ENCODE results near the gene SLC29A2. TPM values are rescaled to one million over a fixed set of nuclear protein-coding genes. Genes with fewer than 3 reads are reported as not detected.

Gene SLC29A2
- total and polyA plus RNA-seq, 4 donors, result 1.2 to 3.3 (median 1.5) TPM

- no peak for TF ChIP-seq REST (IDR thresholded peaks at IDR 0.05)
- no peak for TF ChIP-seq TAF1 (conservative IDR thresholded peaks at IDR 0.05)
- TF ChIP-seq FOXA2 (IDR thresholded peaks at IDR 0.05), result no peak
- TF ChIP-seq RXRA (IDR thresholded peaks at IDR 0.05), result no peak
- no peak for TF ChIP-seq HNF4A (conservative IDR thresholded peaks at IDR 0.05)
- TF ChIP-seq FOXA1 (IDR thresholded peaks at IDR 0.05), result no peak
These were observed 43.6 kb downstream of the SLC29A2 start (continued) for GRCh38 chr11:66328031-66328301.

- H3K4me1 ChIP-seq (ENCODE audit: control insufficient read depth in 4 of 4, insufficient read depth in 4 of 4, low read length in 3 of 4), result peaks cover 2 to 9% (median 4%) of the 10 kb centered on the region in 4 donors
- 85% methylated on average over 10 of the region's 10 CpGs for WGBS
- H3K9me3 ChIP-seq (ENCODE audit: control insufficient read depth in 4 of 4, low read length in 3 of 4), result no peaks in the 10 kb centered on the region
- H3K36me3 ChIP-seq (ENCODE audit: control insufficient read depth in 4 of 4, insufficient read depth in 3 of 4, low read depth in 1 of 4, low read length in 3 of 4), result no peaks in the 10 kb centered on the region
- no peak for DNase-seq (ENCODE audit: low spot score)
- H3K27me3 ChIP-seq (ENCODE audit: control insufficient read depth in 4 of 4, insufficient read depth in 4 of 4, low read length in 3 of 4), result no peaks in the 10 kb centered on the region
- H3K4me3 ChIP-seq (ENCODE audit: low read depth in 1 of 3, low read length in 3 of 3), result no peak overlapping the region
- TF ChIP-seq SP1 (IDR thresholded peaks at IDR 0.05) (no peak), NR2F2 (IDR thresholded peaks at IDR 0.05) (no peak), TAF1 (conservative IDR thresholded peaks at IDR 0.05) (no peak), FOXA2 (IDR thresholded peaks at IDR 0.05) (no peak), FOXA1 (IDR thresholded peaks at IDR 0.05) (no peak), ZBTB33 (IDR thresholded peaks at IDR 0.05) (no peak), HNF4A (conservative IDR thresholded peaks at IDR 0.05) (no peak), MAX (IDR thresholded peaks at IDR 0.05) (no peak), JUND (IDR thresholded peaks at IDR 0.05) (no peak), EGR1 (IDR thresholded peaks at IDR 0.05; ENCODE audit: low read depth in 2 of 2) (no peak), REST (IDR thresholded peaks at IDR 0.05) (no peak), RAD21 (IDR thresholded peaks at IDR 0.05) (no peak), RXRA (IDR thresholded peaks at IDR 0.05) (no peak), CTCF (IDR thresholded peaks at IDR 0.05; ENCODE audit: low read depth, low read length, missing input control) (no peak), HNF4G (IDR thresholded peaks at IDR 0.05) (no peak), GABPA (IDR thresholded peaks at IDR 0.05 in 1 of 2, conservative IDR thresholded peaks at IDR 0.05 in 1 of 2) (no peak)
- H3K27ac ChIP-seq (ENCODE audit: low read depth in 1 of 2, low read length in 2 of 2), result no peak overlapping the region
- no peak overlapping the region for H3K9ac ChIP-seq (ENCODE audit: low read depth in 1 of 2, low read length in 2 of 2)
These were observed 44.2 kb downstream of the SLC29A2 start for GRCh38 chr11:66327171-66328030.

Measured in liver (tissue), 9 donors.